GM19193 (cell line): ENCODE results near the gene NLRC5.

Experiments
- POLR2A ChIP-seq: IDR thresholded peaks from 4 replicates; pipeline ENCODE4 v1.6.1; 2011; ENCODE audit not compliant: insufficient read depth, insufficient read length; ENCODE audit errors: extremely low read depth

The NLRC5 gene

GRCh38 chr16:57054771-57055170 lies 65.4 kb downstream of the NLRC5 start:
- no peak for TF ChIP-seq POLR2A

- TF ChIP-seq POLR2A, result no peak
Measured at GRCh38 chr16:57055671-57056070, 66.3 kb downstream of the NLRC5 start.

GRCh38 chr16:57058291-57058861 lies 69.0 kb downstream of the NLRC5 start:
- TF ChIP-seq POLR2A, result no peak

GRCh38 chr16:57060323-57061083 lies 71.1 kb downstream of the NLRC5 start:
- TF ChIP-seq POLR2A, result peak; percentile 24

GRCh38 chr16:57061084-57061905 lies 71.9 kb downstream of the NLRC5 start:
- no peak for TF ChIP-seq POLR2A

- no peak for TF ChIP-seq POLR2A
Measured at GRCh38 chr16:57062329-57062728, 73.0 kb downstream of the NLRC5 start.

GRCh38 chr16:57064995-57065394 lies 75.6 kb downstream of the NLRC5 start:
- no peak for TF ChIP-seq POLR2A

- no peak for TF ChIP-seq POLR2A
Measured at GRCh38 chr16:57066625-57067024, 77.3 kb downstream of the NLRC5 start.

- no peak for TF ChIP-seq POLR2A
Measured at GRCh38 chr16:57067347-57067746, 78.0 kb downstream of the NLRC5 start.

GRCh38 chr16:57069053-57069452 lies 79.7 kb downstream of the NLRC5 start:
- TF ChIP-seq POLR2A, result no peak

- no peak for TF ChIP-seq POLR2A
Measured at GRCh38 chr16:57069635-57070370, 80.4 kb downstream of the NLRC5 start.

GRCh38 chr16:57070424-57070823 lies 81.1 kb downstream of the NLRC5 start:
- TF ChIP-seq POLR2A, result no peak

GRCh38 chr16:57071831-57072582 lies 82.7 kb downstream of the NLRC5 start:
- TF ChIP-seq POLR2A, result no peak

- no peak for TF ChIP-seq POLR2A
Measured at GRCh38 chr16:57072616-57073275, 83.4 kb downstream of the NLRC5 start.
